HG02610 (cell line): ENCODE measurements around the gene ARHGEF17.

ENCODE experiments used
- ATAC-seq: cut with Tn5 transposase; IDR thresholded peaks from one replicate; pipeline ENCODE4 v1.9.1; 2021; ENCODE audit warnings: mild to moderate bottlenecking, moderate library complexity; ENCODE audit not compliant: unreplicated experiment

ARHGEF17 gene

GRCh38 chr11:73327812-73328364, 19.8 kb downstream of the ARHGEF17 start:
- no peak for ATAC-seq

- no peak for ATAC-seq
These were observed 22.6 kb downstream of the ARHGEF17 start for GRCh38 chr11:73330569-73331093.

GRCh38 chr11:73331138-73331916, 23.3 kb downstream of the ARHGEF17 start:
- no peak for ATAC-seq

- no peak for ATAC-seq
These were observed 25.1 kb downstream of the ARHGEF17 start for GRCh38 chr11:73333173-73333572.

- ATAC-seq = no peak
These were observed 25.7 kb downstream of the ARHGEF17 start for GRCh38 chr11:73333640-73334383.

GRCh38 chr11:73334384-73335203, 26.5 kb downstream of the ARHGEF17 start:
- ATAC-seq = no peak

- ATAC-seq = no peak
These were observed 27.3 kb downstream of the ARHGEF17 start for GRCh38 chr11:73335204-73335923.

GRCh38 chr11:73337846-73338245, 29.8 kb downstream of the ARHGEF17 start:
- ATAC-seq = no peak

GRCh38 chr11:73338279-73338678, 30.2 kb downstream of the ARHGEF17 start:
- ATAC-seq = no peak

GRCh38 chr11:73340164-73340563, 32.1 kb downstream of the ARHGEF17 start:
- no peak for ATAC-seq

GRCh38 chr11:73342633-73343032, 34.6 kb downstream of the ARHGEF17 start:
- no peak for ATAC-seq

GRCh38 chr11:73343076-73343873, 35.2 kb downstream of the ARHGEF17 start:
- ATAC-seq = no peak

- no peak for ATAC-seq
These were observed 36.1 kb downstream of the ARHGEF17 start for GRCh38 chr11:73344191-73344607.

GRCh38 chr11:73345481-73346160, 37.5 kb downstream of the ARHGEF17 start:
- ATAC-seq = no peak

- ATAC-seq = no peak
These were observed 38.3 kb downstream of the ARHGEF17 start for GRCh38 chr11:73346186-73346935.

- no peak for ATAC-seq
These were observed 39.0 kb downstream of the ARHGEF17 start for GRCh38 chr11:73347067-73347466.

GRCh38 chr11:73348838-73349237, 40.8 kb downstream of the ARHGEF17 start:
- ATAC-seq = no peak

- ATAC-seq = no peak
These were observed 41.6 kb downstream of the ARHGEF17 start for GRCh38 chr11:73349633-73350032.
